Neural progenitor cell (in vitro differentiated cells): ENCODE results near the gene FAM180A.

ENCODE experiments used
- CTCF ChIP-seq: fragments of 200-600 bp; sonication (generic); IDR thresholded peaks from 2 replicates; pipeline ENCODE4 v1.5.1; 2017; ENCODE audit warnings: antibody characterized with exemption, mild to moderate bottlenecking
- EZH2phosphoT487 ChIP-seq: fragments of 200-600 bp; sonication (generic); IDR thresholded peaks from 2 replicates; pipeline ENCODE4 v1.6.1; 2017; ENCODE audit warnings: antibody characterized with exemption

DNA sequence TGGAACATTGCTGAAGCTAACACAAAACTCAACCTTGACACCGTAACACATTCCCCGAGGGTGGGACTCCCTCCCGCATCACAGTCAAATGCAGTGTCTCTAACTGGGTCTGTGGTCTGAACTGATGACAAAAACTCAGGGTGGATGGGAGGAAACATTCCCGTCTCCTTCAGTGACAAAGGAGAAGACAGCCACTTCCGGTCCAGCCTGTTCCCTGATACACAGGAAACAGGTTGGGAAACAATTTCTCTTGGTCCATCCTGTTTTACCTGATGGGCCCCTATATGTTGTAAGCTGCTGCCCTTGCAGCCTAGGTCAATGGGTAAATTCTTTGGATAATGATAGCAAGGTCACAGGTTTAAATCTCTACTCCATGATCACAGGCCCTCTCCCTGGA lies 41.0 kb downstream of the FAM180A start:
- TF ChIP-seq CTCF = no peak
- no peak for TF ChIP-seq EZH2phosphoT487
